Endothelial cell of umbilical vein (primary cell): Measurements from ENCODE around the gene SERPINB6.

Source experiments
- EZH2 ChIP-seq: IDR thresholded peaks from 2 replicates; pipeline ENCODE4 v1.6.1; 2012; ENCODE audit warnings: borderline replicate concordance, low read depth, mild to moderate bottlenecking, moderate library complexity, low read length, inconsistent platforms; ENCODE audit not compliant: severe bottlenecking
- GATA2 ChIP-seq: IDR thresholded peaks from 2 replicates; pipeline ENCODE4 v1.7.0; 2011; ENCODE audit warnings: low read depth, mild to moderate bottlenecking, moderate library complexity, mixed read lengths, low read length; ENCODE audit not compliant: insufficient read length, insufficient read depth
- POLR2A ChIP-seq: IDR thresholded peaks from 2 replicates; pipeline ENCODE4 v1.6.1; 2012; ENCODE audit warnings: low read depth, mild to moderate bottlenecking, control low read depth, low read length
- POLR2AphosphoS5 ChIP-seq: IDR thresholded peaks from 2 replicates; pipeline ENCODE4 v1.6.1; 2012; ENCODE audit warnings: low read depth, mild to moderate bottlenecking, control low read depth, low read length, moderate library complexity; ENCODE audit not compliant: insufficient read depth
- TF ChIP-seq, protein P1 (sequence below), 2 donors: IDR thresholded peaks; 1 replicate in 1 of 2; 2 replicates in 1 of 2; pipeline ENCODE4 v1.5.1; 2011; ENCODE audit warnings: low read length in 2 of 2, mild to moderate bottlenecking in 2 of 2, moderate library complexity in 2 of 2, control low read depth in 1 of 2, inconsistent platforms in 1 of 2, low read depth in 1 of 2; ENCODE audit not compliant: insufficient read depth in 1 of 2; ENCODE audit errors: extremely low read depth in 1 of 2
- TF ChIP-seq, protein P2 (sequence below): IDR thresholded peaks from 2 replicates; pipeline ENCODE4 v1.6.1; 2011; ENCODE audit not compliant: insufficient read depth, insufficient read length

DNA sequence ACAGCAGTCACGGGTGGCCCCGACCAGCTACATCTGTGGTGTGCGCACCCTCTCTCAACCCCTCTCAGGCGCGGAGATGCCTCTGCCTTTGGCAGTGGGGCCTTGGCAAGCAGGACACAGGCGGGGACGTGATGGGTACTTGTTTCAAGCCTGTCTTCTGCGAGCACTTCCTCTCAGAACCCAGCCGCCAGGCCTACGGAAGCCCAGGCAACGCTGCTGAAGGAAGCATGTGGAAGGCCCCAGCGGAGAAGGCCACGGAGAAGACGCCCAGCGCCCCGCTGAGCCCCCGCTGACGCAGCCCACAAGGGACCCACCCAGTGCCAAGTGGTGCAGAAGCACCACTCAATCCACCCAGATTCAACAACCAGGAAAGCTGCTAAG, 13.0 kb downstream of the SERPINB6 start:
- TF ChIP-seq, protein P1, sequence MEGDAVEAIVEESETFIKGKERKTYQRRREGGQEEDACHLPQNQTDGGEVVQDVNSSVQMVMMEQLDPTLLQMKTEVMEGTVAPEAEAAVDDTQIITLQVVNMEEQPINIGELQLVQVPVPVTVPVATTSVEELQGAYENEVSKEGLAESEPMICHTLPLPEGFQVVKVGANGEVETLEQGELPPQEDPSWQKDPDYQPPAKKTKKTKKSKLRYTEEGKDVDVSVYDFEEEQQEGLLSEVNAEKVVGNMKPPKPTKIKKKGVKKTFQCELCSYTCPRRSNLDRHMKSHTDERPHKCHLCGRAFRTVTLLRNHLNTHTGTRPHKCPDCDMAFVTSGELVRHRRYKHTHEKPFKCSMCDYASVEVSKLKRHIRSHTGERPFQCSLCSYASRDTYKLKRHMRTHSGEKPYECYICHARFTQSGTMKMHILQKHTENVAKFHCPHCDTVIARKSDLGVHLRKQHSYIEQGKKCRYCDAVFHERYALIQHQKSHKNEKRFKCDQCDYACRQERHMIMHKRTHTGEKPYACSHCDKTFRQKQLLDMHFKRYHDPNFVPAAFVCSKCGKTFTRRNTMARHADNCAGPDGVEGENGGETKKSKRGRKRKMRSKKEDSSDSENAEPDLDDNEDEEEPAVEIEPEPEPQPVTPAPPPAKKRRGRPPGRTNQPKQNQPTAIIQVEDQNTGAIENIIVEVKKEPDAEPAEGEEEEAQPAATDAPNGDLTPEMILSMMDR (IDR thresholded peaks at IDR 0.05; ENCODE audit: extremely low read depth in 1 of 2, insufficient read depth in 1 of 2, low read depth in 1 of 2, low read length in 2 of 2) = no peak
- TF ChIP-seq EZH2 (no peak), POLR2AphosphoS5 (no peak), GATA2 (no peak), POLR2A (no peak)
- TF ChIP-seq, protein P2, sequence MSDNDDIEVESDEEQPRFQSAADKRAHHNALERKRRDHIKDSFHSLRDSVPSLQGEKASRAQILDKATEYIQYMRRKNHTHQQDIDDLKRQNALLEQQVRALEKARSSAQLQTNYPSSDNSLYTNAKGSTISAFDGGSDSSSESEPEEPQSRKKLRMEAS = no peak
